ENCODE results near the gene EZR. TPM values are rescaled to one million over a fixed set of nuclear protein-coding genes. Genes with fewer than 3 reads are reported as not detected.

The EZR gene
- total and polyA plus RNA-seq, 2 of the 8 experiments (the other 6 are each of a cell fraction or from before 2014, with no cell fraction given): 122 to 286 TPM

- Histone ChIP-seq H2AFZ (ENCODE audit: low read length) (no peak overlapping the region), H3K4me3 (ENCODE audit: extremely low read depth in 1 of 4, insufficient read depth in 2 of 4, low read depth in 3 of 4, low read length in 4 of 4) (no peak overlapping the region), H2BK12ac (ENCODE audit: low read depth, low read length) (peak overlapping the region; percentile 75; the same call in 1 of the 2 replicates), H3K27ac (ENCODE audit: low read depth, low read length) (no peak overlapping the region), H3K23ac (ENCODE audit: insufficient read length) (no peak overlapping the region), H2BK20ac (ENCODE audit: low read length) (0 out of 2 replicates have a peak overlapping the region, but pooled peaks have one; percentile 48), H3K4me2 (ENCODE audit: insufficient read depth in 1 of 2, low read depth in 2 of 2, low read length in 2 of 2) (no peak overlapping the region), H3K9me3 (ENCODE audit: insufficient read depth in 2 of 2, low read depth in 1 of 2, low read length in 1 of 2) (no peaks in the 10 kb centered on the region), H3K14ac (ENCODE audit: insufficient read length) (no peak overlapping the region), H3K79me1 (ENCODE audit: low read depth, low read length) (no peaks in the 10 kb centered on the region), H2BK15ac (ENCODE audit: low read length) (no peak overlapping the region), H3K23me2 (ENCODE audit: low read depth, low read length) (peaks cover 3% of the 10 kb centered on the region; the same call in 1 of the 2 replicates), H2BK5ac (ENCODE audit: low read depth, low read length) (no peak overlapping the region), H3K9ac (replicated peaks in 1 of 4; ENCODE audit: extremely low read depth in 1 of 4, low read depth in 3 of 4, low read length in 3 of 4) (no peak overlapping the region), H3K4me1 (replicated peaks in 1 of 4; ENCODE audit: control insufficient read depth in 3 of 4, insufficient read depth in 4 of 4, low read length in 3 of 4) (peaks cover 0 to 5% (median 2%) of the 10 kb centered on the region in 4 experiments; a peak in 4 of 7 replicates), H2BK120ac (replicated peaks; ENCODE audit: low read depth, low read length) (no peak overlapping the region), H3K27me3 (replicated peaks in 1 of 4; ENCODE audit: control insufficient read depth in 3 of 4, extremely low read depth in 1 of 4, insufficient read depth in 3 of 4, low read length in 3 of 4) (no peaks in the 10 kb centered on the region), H3K56ac (replicated peaks; ENCODE audit: insufficient read length, low read depth, low read length) (no peak overlapping the region), H4K91ac (replicated peaks; ENCODE audit: insufficient read length, low read length) (no peak overlapping the region), H4K8ac (ENCODE audit: extremely low read depth, insufficient read depth, low read length) (no peak overlapping the region), H2AK5ac (ENCODE audit: low read depth, low read length) (no peak overlapping the region), H4K20me1 (replicated peaks in 1 of 2; ENCODE audit: control insufficient read depth in 1 of 2, insufficient read depth in 2 of 2, low read length in 2 of 2) (no peaks in the 10 kb centered on the region), H3K36me3 (ENCODE audit: control insufficient read depth in 2 of 4, insufficient read depth in 4 of 4, low read length in 3 of 4) (no peaks in the 10 kb centered on the region), H4K5ac (ENCODE audit: insufficient read length, low read depth, low read length) (no peak overlapping the region), H3K79me2 (ENCODE audit: control insufficient read depth in 1 of 2, insufficient read depth in 2 of 2, low read length in 2 of 2) (no peaks in the 10 kb centered on the region), H3K18ac (ENCODE audit: extremely low read depth, low read length) (no peak overlapping the region), H3K4ac (replicated peaks; ENCODE audit: insufficient read length, low read depth, low read length) (no peak overlapping the region)
- DNase-seq (ENCODE audit: low read depth in 1 of 2, low spot score in 2 of 2) (no peak), FAIRE-seq (no peak)
- WGBS, 2 experiments (ENCODE audit: extremely low coverage in 1 of 2, insufficient coverage in 1 of 2, insufficient read length in 1 of 2, insufficient replicate concordance in 2 of 2, low coverage in 1 of 2, low lambda C conversion rate in 2 of 2, missing lambda C conversion rate in 1 of 2): 92% methylated on average over 6 of the region's 6 CpGs; no CpG with 5 or more reads in 1 of the 2 experiments
- ChIA-PET CTCF (ENCODE audit: partially characterized antibody) (interaction anchor here (0.7 to 2.1 kb wide), 3 partner anchors 14 to 242 kb away, joined by 3 to 8 read pairs (median 6); no protein-coding TSS in a partner anchor), POLR2A (ENCODE audit: partially characterized antibody) (interaction anchor here (1.1 to 9.9 kb wide), 3 partner anchors 14 to 46 kb away, joined by 3 to 93 read pairs (median 3); no protein-coding TSS in a partner anchor)
- TF ChIP-seq CBX5 (IDR thresholded peaks at IDR 0.05; ENCODE audit: low read depth, low read length) (no peak), BRCA1 (IDR thresholded peaks at IDR 0.05; ENCODE audit: low read depth, low read length) (no peak), ZNF274 (IDR thresholded peaks at IDR 0.05; ENCODE audit: borderline replicate concordance, extremely low read depth, low read length) (no peak), JUN (IDR thresholded peaks at IDR 0.05; ENCODE audit: low read depth, low read length) (no peak), POLR2AphosphoS5 (IDR thresholded peaks at IDR 0.05; ENCODE audit: low read depth, low read length) (no peak), POU5F1 (IDR thresholded peaks at IDR 0.05; ENCODE audit: low read depth, low read length) (no peak), SP2 (IDR thresholded peaks at IDR 0.05; ENCODE audit: low read length) (no peak), NANOG (IDR thresholded peaks at IDR 0.05; ENCODE audit: insufficient read depth, low read depth, low read length, poor library complexity, severe bottlenecking) (no peak), TAF1 (IDR thresholded peaks at IDR 0.05; ENCODE audit: low read depth, low read length) (no peak), EP300 (IDR thresholded peaks at IDR 0.05; ENCODE audit: borderline replicate concordance in 1 of 2, low read depth in 2 of 2, low read length in 2 of 2) (no peak)
These were observed 48.9 kb upstream of the EZR start for GRCh38 chr6:158868122-158868480.
